ENCODE data around the gene HEPHL1.

- TF ChIP-seq ZNF274 (IDR thresholded peaks at IDR 0.05; ENCODE audit: low read depth, low read length) = no peak
- TF ChIP-seq YY1 (IDR thresholded peaks at IDR 0.05; ENCODE audit: insufficient read depth, insufficient read length) = no peak
These were observed 110.6 kb downstream of the HEPHL1 start for GRCh38 chr11:94131718-94132115.
